DOHH2 (cell line): ENCODE results near the gene MYO10.

Experiments used
- EZH2phosphoT487 ChIP-seq: fragments of 200-600 bp; sonication (generic); IDR thresholded peaks from 2 replicates; pipeline ENCODE4 v1.6.1; 2017; ENCODE audit warnings: borderline replicate concordance, mild to moderate bottlenecking, antibody characterized with exemption, low read length, moderate library complexity, mixed read lengths
- TF ChIP-seq, protein P1 (sequence below): fragments of 200-600 bp; sonication (generic); IDR thresholded peaks from one replicate; pipeline ENCODE4 v1.5.1; 2014; ENCODE audit warnings: antibody characterized with exemption, mild to moderate bottlenecking, low read depth, low read length; ENCODE audit not compliant: poor library complexity, severe bottlenecking

DNA sequence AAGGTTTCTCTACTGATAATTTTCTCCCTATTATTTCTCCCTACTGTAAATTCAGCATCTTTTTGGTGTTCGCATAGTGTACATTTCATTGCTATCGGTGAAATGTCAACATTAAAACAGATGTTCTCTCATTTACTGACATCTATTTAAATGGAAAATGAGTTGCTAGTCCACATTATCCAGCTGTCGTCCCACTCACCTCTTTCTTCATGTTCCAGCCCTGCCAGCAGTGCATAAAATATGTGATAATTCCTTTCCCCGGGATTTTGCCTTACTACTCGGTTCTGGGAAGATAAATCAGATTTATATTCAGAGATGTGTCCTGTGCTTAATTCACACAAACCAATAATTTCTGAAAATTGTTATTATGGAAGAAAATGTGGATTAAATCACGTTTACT lies 155.8 kb downstream of the MYO10 start:
- TF ChIP-seq, protein P1, sequence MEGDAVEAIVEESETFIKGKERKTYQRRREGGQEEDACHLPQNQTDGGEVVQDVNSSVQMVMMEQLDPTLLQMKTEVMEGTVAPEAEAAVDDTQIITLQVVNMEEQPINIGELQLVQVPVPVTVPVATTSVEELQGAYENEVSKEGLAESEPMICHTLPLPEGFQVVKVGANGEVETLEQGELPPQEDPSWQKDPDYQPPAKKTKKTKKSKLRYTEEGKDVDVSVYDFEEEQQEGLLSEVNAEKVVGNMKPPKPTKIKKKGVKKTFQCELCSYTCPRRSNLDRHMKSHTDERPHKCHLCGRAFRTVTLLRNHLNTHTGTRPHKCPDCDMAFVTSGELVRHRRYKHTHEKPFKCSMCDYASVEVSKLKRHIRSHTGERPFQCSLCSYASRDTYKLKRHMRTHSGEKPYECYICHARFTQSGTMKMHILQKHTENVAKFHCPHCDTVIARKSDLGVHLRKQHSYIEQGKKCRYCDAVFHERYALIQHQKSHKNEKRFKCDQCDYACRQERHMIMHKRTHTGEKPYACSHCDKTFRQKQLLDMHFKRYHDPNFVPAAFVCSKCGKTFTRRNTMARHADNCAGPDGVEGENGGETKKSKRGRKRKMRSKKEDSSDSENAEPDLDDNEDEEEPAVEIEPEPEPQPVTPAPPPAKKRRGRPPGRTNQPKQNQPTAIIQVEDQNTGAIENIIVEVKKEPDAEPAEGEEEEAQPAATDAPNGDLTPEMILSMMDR: no peak
- TF ChIP-seq EZH2phosphoT487: no peak
